Osteocyte (in vitro differentiated cells): ENCODE data around the gene OPN1MW3. TPM values are rescaled to one million over a fixed set of nuclear protein-coding genes. Genes with fewer than 3 reads are reported as not detected.

Experiments
- DNase-seq: peaks from one replicate; pipeline ENCODE4 v3.0.0; 2021; ENCODE audit warnings: mixed read lengths; ENCODE audit not compliant: unreplicated experiment; ENCODE audit errors: extremely low spot score
- H3K27ac Mint-ChIP-seq: one replicate; pipeline ENCODE4 v1.8.0; 2021; ENCODE audit warnings: mild to moderate bottlenecking, mixed read lengths; ENCODE audit not compliant: unreplicated experiment
- H3K27me3 Mint-ChIP-seq: one replicate; pipeline ENCODE4 v1.8.0; 2021; ENCODE audit warnings: mixed read lengths; ENCODE audit not compliant: unreplicated experiment
- H3K36me3 Mint-ChIP-seq: one replicate; pipeline ENCODE4 v1.8.0; 2021; ENCODE audit warnings: mixed read lengths; ENCODE audit not compliant: unreplicated experiment
- H3K4me1 Mint-ChIP-seq: one replicate; pipeline ENCODE4 v1.8.0; 2021; ENCODE audit warnings: mixed read lengths; ENCODE audit not compliant: unreplicated experiment
- H3K4me3 Mint-ChIP-seq: one replicate; pipeline ENCODE4 v1.8.0; 2021; ENCODE audit warnings: mild to moderate bottlenecking, moderate library complexity, mixed read lengths; ENCODE audit not compliant: unreplicated experiment
- H3K9me3 Mint-ChIP-seq: one replicate; pipeline ENCODE4 v1.8.0; 2021; ENCODE audit warnings: mixed read lengths; ENCODE audit not compliant: unreplicated experiment
- total RNA-seq: library from RNA; stranded (reverse); gene quantifications from 2 replicates; pipeline ENCODE4 v1.2.1, GENCODE V29; 2021
- TF ChIP-seq, protein P1 (sequence below): fragments of 200-600 bp; sonication (generic); IDR thresholded peaks from 2 replicates; pipeline ENCODE4 v1.5.0; 2021; ENCODE audit warnings: antibody characterized with exemption, mild to moderate bottlenecking, moderate library complexity

The OPN1MW3 gene
- total RNA-seq, 1 donor from 2014 or later, result not detected

- H3K27ac Mint-ChIP-seq, result no peak overlapping the region
- no peak for DNase-seq
- H3K9me3 Mint-ChIP-seq, result peaks cover 5% of the 10 kb centered on the region
- H3K27me3 Mint-ChIP-seq, result no peaks in the 10 kb centered on the region
- no peaks in the 10 kb centered on the region for H3K36me3 Mint-ChIP-seq
- TF ChIP-seq, protein P1, sequence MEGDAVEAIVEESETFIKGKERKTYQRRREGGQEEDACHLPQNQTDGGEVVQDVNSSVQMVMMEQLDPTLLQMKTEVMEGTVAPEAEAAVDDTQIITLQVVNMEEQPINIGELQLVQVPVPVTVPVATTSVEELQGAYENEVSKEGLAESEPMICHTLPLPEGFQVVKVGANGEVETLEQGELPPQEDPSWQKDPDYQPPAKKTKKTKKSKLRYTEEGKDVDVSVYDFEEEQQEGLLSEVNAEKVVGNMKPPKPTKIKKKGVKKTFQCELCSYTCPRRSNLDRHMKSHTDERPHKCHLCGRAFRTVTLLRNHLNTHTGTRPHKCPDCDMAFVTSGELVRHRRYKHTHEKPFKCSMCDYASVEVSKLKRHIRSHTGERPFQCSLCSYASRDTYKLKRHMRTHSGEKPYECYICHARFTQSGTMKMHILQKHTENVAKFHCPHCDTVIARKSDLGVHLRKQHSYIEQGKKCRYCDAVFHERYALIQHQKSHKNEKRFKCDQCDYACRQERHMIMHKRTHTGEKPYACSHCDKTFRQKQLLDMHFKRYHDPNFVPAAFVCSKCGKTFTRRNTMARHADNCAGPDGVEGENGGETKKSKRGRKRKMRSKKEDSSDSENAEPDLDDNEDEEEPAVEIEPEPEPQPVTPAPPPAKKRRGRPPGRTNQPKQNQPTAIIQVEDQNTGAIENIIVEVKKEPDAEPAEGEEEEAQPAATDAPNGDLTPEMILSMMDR, result no peak
- H3K4me1 Mint-ChIP-seq, result no peaks in the 10 kb centered on the region
- no peak overlapping the region for H3K4me3 Mint-ChIP-seq
Measured at GRCh38 chrX:154309041-154309775, 51.8 kb downstream of the OPN1MW3 start.

DNA sequence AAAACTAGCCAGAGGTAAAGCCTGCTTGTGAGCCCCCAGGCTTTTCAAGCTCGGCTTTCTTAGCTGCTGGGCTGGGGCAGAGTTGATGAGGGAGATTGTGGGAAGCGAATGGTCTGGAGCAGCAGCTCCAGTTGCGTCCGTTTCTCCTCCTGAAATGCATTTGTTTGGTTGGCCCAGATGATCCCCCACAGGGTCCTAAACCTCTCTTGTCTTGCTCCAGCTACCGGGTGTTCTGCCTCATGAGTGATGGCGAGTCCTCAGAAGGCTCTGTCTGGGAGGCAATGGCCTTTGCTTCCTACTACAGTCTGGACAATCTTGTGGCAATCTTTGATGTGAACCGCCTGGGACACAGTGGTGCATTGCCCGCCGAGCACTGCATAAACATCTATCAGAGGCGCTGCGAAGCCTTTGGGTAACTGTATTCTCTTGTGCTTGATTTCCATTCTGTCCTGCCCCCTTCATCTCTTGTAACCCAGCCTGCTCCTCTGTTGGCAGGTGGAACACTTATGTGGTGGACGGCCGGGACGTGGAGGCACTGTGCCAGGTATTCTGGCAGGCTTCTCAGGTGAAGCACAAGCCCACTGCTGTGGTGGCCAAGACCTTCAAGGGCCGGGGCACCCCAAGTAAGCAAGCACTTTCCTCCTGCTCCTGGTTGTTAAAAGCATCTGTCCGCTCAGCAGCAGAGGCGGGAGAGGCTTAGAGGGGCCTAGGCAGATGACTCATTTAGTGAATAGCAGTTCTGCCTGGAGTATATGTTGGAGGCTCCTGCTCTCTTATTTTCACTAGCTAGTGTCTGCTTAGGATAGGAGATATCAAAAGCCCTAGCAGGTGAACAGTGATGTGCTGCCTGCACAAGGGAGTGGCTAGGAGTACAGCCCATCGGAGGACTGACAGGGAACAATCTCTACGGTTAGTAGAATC lies 53.5 kb downstream of the OPN1MW3 start:
- Mint-ChIP-seq H3K27ac (no peak overlapping the region), H3K36me3 (no peaks in the 10 kb centered on the region), H3K9me3 (peaks cover 5% of the 10 kb centered on the region), H3K4me3 (no peak overlapping the region), H3K4me1 (no peaks in the 10 kb centered on the region), H3K27me3 (peaks cover 2% of the 10 kb centered on the region)
- no peak for DNase-seq
- TF ChIP-seq, protein P1, result no peak

DNA sequence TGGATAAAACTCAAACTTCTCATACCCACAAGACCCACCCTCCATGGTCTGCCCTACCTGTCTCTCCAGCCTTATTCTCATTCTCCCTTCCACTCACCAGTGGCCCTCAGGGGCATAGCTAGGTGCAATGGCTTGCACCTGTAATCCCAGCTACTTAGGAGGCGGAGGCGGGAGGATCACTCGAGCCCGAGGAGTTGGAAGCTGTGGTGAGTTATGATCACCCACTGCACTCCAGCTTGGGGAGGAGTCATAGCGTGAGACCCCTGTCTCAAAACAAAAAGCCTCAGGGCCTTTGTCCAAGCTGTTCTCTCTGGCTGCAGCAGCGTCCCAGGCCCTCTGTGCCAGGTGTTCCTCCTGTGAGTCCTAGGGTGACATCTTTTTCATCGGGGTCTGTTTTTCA lies 54.7 kb downstream of the OPN1MW3 start:
- peaks cover 5% of the 10 kb centered on the region for H3K9me3 Mint-ChIP-seq
- TF ChIP-seq, protein P1, result no peak
- DNase-seq, result no peak
- H3K36me3 Mint-ChIP-seq, result no peaks in the 10 kb centered on the region
- H3K4me3 Mint-ChIP-seq, result no peak overlapping the region
- H3K27ac Mint-ChIP-seq, result no peak overlapping the region
- no peaks in the 10 kb centered on the region for H3K4me1 Mint-ChIP-seq
- H3K27me3 Mint-ChIP-seq, result peaks cover 2% of the 10 kb centered on the region

- Mint-ChIP-seq H3K9me3 (no peaks in the 10 kb centered on the region), H3K36me3 (no peaks in the 10 kb centered on the region), H3K27ac (no peak overlapping the region), H3K27me3 (peaks cover 2% of the 10 kb centered on the region), H3K4me1 (no peaks in the 10 kb centered on the region), H3K4me3 (no peak overlapping the region)
- DNase-seq, result no peak
- TF ChIP-seq, protein P1, result no peak
Measured at GRCh38 chrX:154313147-154313546, 55.8 kb downstream of the OPN1MW3 start.

GRCh38 chrX:154315416-154315815 lies 58.0 kb downstream of the OPN1MW3 start:
- no peak for DNase-seq
- TF ChIP-seq, protein P1, result no peak
- H3K9me3 Mint-ChIP-seq, result no peaks in the 10 kb centered on the region
- no peak overlapping the region for H3K4me3 Mint-ChIP-seq
- peaks cover 18% of the 10 kb centered on the region for H3K27me3 Mint-ChIP-seq
- no peaks in the 10 kb centered on the region for H3K36me3 Mint-ChIP-seq
- no peaks in the 10 kb centered on the region for H3K4me1 Mint-ChIP-seq
- H3K27ac Mint-ChIP-seq, result no peak overlapping the region
